Tibial nerve (tissue), 4 donors: ENCODE data around the gene SLC35A5. TPM values are rescaled to one million over a fixed set of nuclear protein-coding genes. Genes with fewer than 3 reads are reported as not detected.

Experiments used
- DNase-seq, 2 donors: peaks; one replicate each; pipeline ENCODE4 v3.0.0-alpha.2; 2019; ENCODE audit warnings: low spot score in 2 of 2
- H3K27ac ChIP-seq, 4 donors: fragments of 200-600 bp; sonication (generic) in 3 of 4; one replicate each; pipeline ENCODE4 v1.5.1; 2017 to 2019; ENCODE audit warnings: mild to moderate bottlenecking in 1 of 4
- H3K27me3 ChIP-seq, 2 donors: fragments of 200-600 bp; sonication (generic) in 1 of 2; one replicate each; pipeline versions ENCODE4 v1.5.1 to v1.6.0; 2017 to 2019
- H3K36me3 ChIP-seq, 3 donors: fragments of 200-600 bp; sonication (generic); one replicate each; pipeline ENCODE4 v1.5.1; 2018 to 2019
- H3K4me1 ChIP-seq, 4 donors: fragments of 200-600 bp; sonication (generic) in 3 of 4; one replicate each; pipeline ENCODE4 v1.5.1; 2017 to 2019
- H3K4me3 ChIP-seq, 4 donors: fragments of 200-600 bp; sonication (generic) in 3 of 4; one replicate each; pipeline ENCODE4 v1.5.1; 2017 to 2019; ENCODE audit warnings: mild to moderate bottlenecking in 1 of 4, moderate library complexity in 1 of 4
- H3K9me3 ChIP-seq, 4 donors: fragments of 200-600 bp; sonication (generic) in 3 of 4; one replicate each; pipeline ENCODE4 v1.5.1; 2017 to 2019
- CTCF ChIP-seq, 5 experiments: fragments of 200-600 bp in 3 of 5; fragments of 450-650 bp in 2 of 5; sonication (generic) in 3 of 5; IDR thresholded peaks; one replicate each; pipeline ENCODE4 v1.5.1; 2016 to 2019; ENCODE audit warnings: antibody characterized with exemption in 5 of 5, mild to moderate bottlenecking in 3 of 5, moderate library complexity in 2 of 5
- EP300 ChIP-seq, 2 donors: sonication (generic); formaldehyde crosslinking; IDR thresholded peaks; one replicate each; pipeline ENCODE4 v1.6.1; 2017; ENCODE audit warnings: antibody characterized with exemption in 2 of 2, mild to moderate bottlenecking in 1 of 2
- POLR2A ChIP-seq, 2 donors: fragments of 450-650 bp; IDR thresholded peaks; one replicate each; pipeline ENCODE4 v1.6.1; 2017; ENCODE audit warnings: antibody characterized with exemption in 2 of 2, mild to moderate bottlenecking in 2 of 2, moderate library complexity in 2 of 2
- WGBS, 2 donors: methylation state at CpG; one replicate each; pipeline ENCODE4 v1.1.5; 2018; 5-methylcytosine and 5-hydroxymethylcytosine counted together
- total RNA-seq, 4 donors: library from RNA; depleted of rRNA; stranded (reverse); fragments of >200 nt; gene quantifications; one replicate each; pipeline ENCODE4 v1.1.0, GENCODE V29; 2016

The SLC35A5 gene
- total RNA-seq, 4 donors from 2014 or later = 19.0 to 30.4 (median 25.0) TPM

GRCh38 chr3:112593258-112593657 is 31.4 kb downstream of the SLC35A5 start:
- Histone ChIP-seq H3K4me1 (no peaks in the 10 kb centered on the region), H3K27ac (no peak overlapping the region), H3K9me3 (peaks cover 0 to 7% (median 0%) of the 10 kb centered on the region in 4 donors), H3K27me3 (no peaks in the 10 kb centered on the region), H3K4me3 (no peak overlapping the region), H3K36me3 (peaks cover 0 to 67% (median 2%) of the 10 kb centered on the region in 3 donors)
- no peak for DNase-seq
- TF ChIP-seq POLR2A (IDR thresholded peaks at IDR 0.05) (no peak), CTCF (IDR thresholded peaks at IDR 0.05) (no peak), EP300 (IDR thresholded peaks at IDR 0.05) (no peak)

GRCh38 chr3:112594856-112595255 is 33.0 kb downstream of the SLC35A5 start:
- TF ChIP-seq EP300 (IDR thresholded peaks at IDR 0.05) (no peak), CTCF (IDR thresholded peaks at IDR 0.05) (no peak), POLR2A (IDR thresholded peaks at IDR 0.05) (no peak)
- Histone ChIP-seq H3K27ac (no peak overlapping the region), H3K9me3 (peaks cover 0 to 7% (median 0%) of the 10 kb centered on the region in 4 donors), H3K36me3 (peaks cover 0 to 64% (median 0%) of the 10 kb centered on the region in 3 donors), H3K4me1 (no peaks in the 10 kb centered on the region), H3K4me3 (no peak overlapping the region), H3K27me3 (no peaks in the 10 kb centered on the region)
- DNase-seq = no peak
- WGBS, 2 donors = 70 to 99% methylated on average over 2 of the region's 2 CpGs

GRCh38 chr3:112597945-112598344 is 36.1 kb downstream of the SLC35A5 start:
- no peak for TF ChIP-seq EP300 (IDR thresholded peaks at IDR 0.05)
- no peak for TF ChIP-seq POLR2A (IDR thresholded peaks at IDR 0.05)
- TF ChIP-seq CTCF (IDR thresholded peaks at IDR 0.05) = no peak
- H3K27ac ChIP-seq = no peak overlapping the region
- H3K9me3 ChIP-seq = peaks cover 0 to 3% (median 0%) of the 10 kb centered on the region in 4 donors
- H3K4me1 ChIP-seq = no peaks in the 10 kb centered on the region
- DNase-seq = no peak
- H3K27me3 ChIP-seq = no peaks in the 10 kb centered on the region
- no peak overlapping the region for H3K4me3 ChIP-seq
- H3K36me3 ChIP-seq = peaks cover 0 to 39% (median 0%) of the 10 kb centered on the region in 3 donors
- WGBS, 2 donors = 93 to 96% methylated on average over 2 of the region's 2 CpGs

- Histone ChIP-seq H3K36me3 (peaks cover 0 to 31% (median 0%) of the 10 kb centered on the region in 3 donors), H3K4me3 (no peak overlapping the region), H3K4me1 (no peaks in the 10 kb centered on the region), H3K27me3 (no peaks in the 10 kb centered on the region), H3K9me3 (no peaks in the 10 kb centered on the region), H3K27ac (no peak overlapping the region)
- TF ChIP-seq POLR2A (IDR thresholded peaks at IDR 0.05) (no peak), CTCF (IDR thresholded peaks at IDR 0.05) (no peak), EP300 (IDR thresholded peaks at IDR 0.05) (no peak)
- DNase-seq = no peak
Measured at GRCh38 chr3:112598731-112599130, 36.9 kb downstream of the SLC35A5 start.

- Histone ChIP-seq H3K27ac (no peak overlapping the region), H3K4me3 (no peak overlapping the region), H3K27me3 (no peaks in the 10 kb centered on the region), H3K9me3 (no peaks in the 10 kb centered on the region), H3K4me1 (peaks cover 0 to 14% (median 4%) of the 10 kb centered on the region in 4 donors), H3K36me3 (peaks cover 0 to 25% (median 0%) of the 10 kb centered on the region in 3 donors)
- TF ChIP-seq EP300 (IDR thresholded peaks at IDR 0.05) (no peak), POLR2A (IDR thresholded peaks at IDR 0.05) (no peak), CTCF (IDR thresholded peaks at IDR 0.05) (no peak)
- DNase-seq = no peak
Measured at GRCh38 chr3:112602217-112602838, 40.5 kb downstream of the SLC35A5 start.
